SK-N-SH treated with all-trans-retinoic acid at 6 μM for 48 hours (cell line): Measurements from ENCODE around the gene AGL.

Experiments used
- ATAC-seq: fragments of 200-7000 bp; cut with Tn5 transposase; 3 replicates; pipeline ENCODE4 v1.9.1; 2020; ENCODE audit warnings: mild to moderate bottlenecking, moderate library complexity
- ARNTL ChIP-seq: fragments of 450-650 bp; formaldehyde crosslinking; IDR thresholded peaks from 2 replicates; pipeline ENCODE4 v1.5.0; 2020; ENCODE audit warnings: low read depth, mild to moderate bottlenecking, moderate library complexity, borderline replicate concordance
- BACH2 ChIP-seq: fragments of 250-450 bp; sonication (Bioruptor Pico); IDR thresholded peaks from 2 replicates; pipeline ENCODE4 v1.9.0; 2021; ENCODE audit warnings: mild to moderate bottlenecking, borderline replicate concordance
- CREB5 ChIP-seq: fragments of 250-450 bp; sonication (Bioruptor Pico); IDR thresholded peaks from 2 replicates; pipeline ENCODE4 v1.5.1; 2020; ENCODE audit warnings: low read depth, mild to moderate bottlenecking, moderate library complexity
- CSDC2 ChIP-seq: fragments of 250-450 bp; sonication (Bioruptor Pico); IDR thresholded peaks from 2 replicates; pipeline ENCODE4 v1.5.0; 2020; ENCODE audit warnings: mild to moderate bottlenecking, moderate library complexity
- ESRRG ChIP-seq: fragments of 250-450 bp; sonication (Bioruptor Pico); IDR thresholded peaks from 2 replicates; pipeline ENCODE4 v1.6.1; 2021; ENCODE audit warnings: mild to moderate bottlenecking
- GLIS3 ChIP-seq: fragments of 250-450 bp; sonication (Bioruptor Pico); IDR thresholded peaks from 2 replicates; pipeline ENCODE4 v1.5.0; 2020; ENCODE audit warnings: mild to moderate bottlenecking, moderate library complexity
- ISL1 ChIP-seq: fragments of 250-450 bp; sonication (Bioruptor Pico); IDR thresholded peaks from 2 replicates; pipeline ENCODE4 v2.1.2; 2022; ENCODE audit warnings: mild to moderate bottlenecking, moderate library complexity
- OSR1 ChIP-seq: fragments of 250-450 bp; sonication (Bioruptor Pico); IDR thresholded peaks from 2 replicates; pipeline ENCODE4 v1.8.0; 2022; ENCODE audit warnings: moderate library complexity, mild to moderate bottlenecking, inconsistent platforms
- POU6F1 ChIP-seq: fragments of 250-450 bp; sonication (Bioruptor Pico); IDR thresholded peaks from 2 replicates; pipeline ENCODE4 v1.8.0; 2021; ENCODE audit warnings: low read depth, mild to moderate bottlenecking, moderate library complexity, borderline replicate concordance
- PPARA ChIP-seq: fragments of 250-450 bp; sonication (Bioruptor Pico); IDR thresholded peaks from 2 replicates; pipeline ENCODE4 v1.5.0; 2020; ENCODE audit warnings: mild to moderate bottlenecking, borderline replicate concordance
- RARB ChIP-seq: fragments of 250-450 bp; sonication (Bioruptor Pico); IDR thresholded peaks from 2 replicates; pipeline ENCODE4 v1.8.0; 2021; ENCODE audit warnings: mild to moderate bottlenecking, moderate library complexity
- SNAI2 ChIP-seq: fragments of 250-450 bp; sonication (Bioruptor Pico); IDR thresholded peaks from 2 replicates; pipeline ENCODE4 v1.5.0; 2020; ENCODE audit warnings: mild to moderate bottlenecking, moderate library complexity
- TOX ChIP-seq: fragments of 250-450 bp; sonication (Bioruptor Pico); IDR thresholded peaks from 2 replicates; pipeline ENCODE4 v1.8.0; 2021; ENCODE audit warnings: mild to moderate bottlenecking, moderate library complexity, borderline replicate concordance
- TSHZ2 ChIP-seq: fragments of 250-450 bp; sonication (Bioruptor Pico); IDR thresholded peaks from 2 replicates; pipeline ENCODE4 v1.5.0; 2020; ENCODE audit warnings: mild to moderate bottlenecking, moderate library complexity
- ZC3H10 ChIP-seq: fragments of 250-450 bp; sonication (Bioruptor Pico); IDR thresholded peaks from 2 replicates; pipeline ENCODE4 v1.5.1; 2021; ENCODE audit warnings: mild to moderate bottlenecking, moderate library complexity
- ZFP3 ChIP-seq: fragments of 250-450 bp; sonication (Bioruptor Pico); IDR thresholded peaks from 2 replicates; pipeline ENCODE4 v1.5.0; 2020; ENCODE audit warnings: mild to moderate bottlenecking, moderate library complexity
- ZFP30 ChIP-seq: fragments of 450-650 bp; formaldehyde crosslinking; IDR thresholded peaks from 2 replicates; pipeline ENCODE4 v1.5.0; 2022; ENCODE audit warnings: mild to moderate bottlenecking, moderate library complexity
- ZNF565 ChIP-seq: fragments of 450-650 bp; formaldehyde crosslinking; conservative IDR thresholded peaks from 2 replicates; pipeline ENCODE4 v1.5.0; 2020; ENCODE audit warnings: low read depth, mild to moderate bottlenecking, moderate library complexity
- ZNF8 ChIP-seq: fragments of 450-650 bp; formaldehyde crosslinking; IDR thresholded peaks from 2 replicates; pipeline ENCODE4 v1.5.0; 2020; ENCODE audit warnings: mild to moderate bottlenecking, moderate library complexity
- TF ChIP-seq, protein P1 (sequence below): fragments of 250-450 bp; sonication (Bioruptor Pico); IDR thresholded peaks from 2 replicates; pipeline ENCODE4 v1.5.1; 2021; ENCODE audit warnings: mild to moderate bottlenecking, moderate library complexity
- TF ChIP-seq, protein P2 (sequence below): fragments of 250-450 bp; sonication (Bioruptor Pico); IDR thresholded peaks from 2 replicates; pipeline ENCODE4 v1.8.0; 2020; ENCODE audit warnings: mild to moderate bottlenecking, moderate library complexity, borderline replicate concordance

AGL gene

DNA sequence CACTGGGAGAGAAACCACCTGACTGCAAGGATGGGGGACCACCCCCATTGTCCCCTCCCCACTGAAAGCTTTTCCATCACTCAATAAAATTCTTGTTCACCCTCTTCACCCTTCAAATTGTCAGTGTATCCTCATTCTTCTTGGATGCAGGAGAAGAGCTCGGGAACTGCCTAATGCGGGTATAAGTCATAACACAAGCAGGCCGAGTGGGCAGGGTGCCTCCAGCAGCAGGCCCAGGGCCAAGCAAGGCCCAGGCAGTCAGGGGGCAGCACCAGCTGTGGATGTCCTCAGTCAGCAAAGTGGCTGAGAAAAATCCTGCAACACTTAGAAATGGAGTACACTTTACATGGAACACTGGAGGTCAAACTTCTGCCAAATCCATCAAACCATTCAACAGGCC is 85.9 kb downstream of the AGL start:
- ATAC-seq: no peak
- TF ChIP-seq, protein P1, sequence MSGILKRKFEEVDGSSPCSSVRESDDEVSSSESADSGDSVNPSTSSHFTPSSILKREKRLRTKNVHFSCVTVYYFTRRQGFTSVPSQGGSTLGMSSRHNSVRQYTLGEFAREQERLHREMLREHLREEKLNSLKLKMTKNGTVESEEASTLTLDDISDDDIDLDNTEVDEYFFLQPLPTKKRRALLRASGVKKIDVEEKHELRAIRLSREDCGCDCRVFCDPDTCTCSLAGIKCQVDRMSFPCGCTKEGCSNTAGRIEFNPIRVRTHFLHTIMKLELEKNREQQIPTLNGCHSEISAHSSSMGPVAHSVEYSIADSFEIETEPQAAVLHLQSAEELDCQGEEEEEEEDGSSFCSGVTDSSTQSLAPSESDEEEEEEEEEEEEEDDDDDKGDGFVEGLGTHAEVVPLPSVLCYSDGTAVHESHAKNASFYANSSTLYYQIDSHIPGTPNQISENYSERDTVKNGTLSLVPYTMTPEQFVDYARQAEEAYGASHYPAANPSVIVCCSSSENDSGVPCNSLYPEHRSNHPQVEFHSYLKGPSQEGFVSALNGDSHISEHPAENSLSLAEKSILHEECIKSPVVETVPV: no peak
- TF ChIP-seq, all 23 proteins: peak for 0

DNA sequence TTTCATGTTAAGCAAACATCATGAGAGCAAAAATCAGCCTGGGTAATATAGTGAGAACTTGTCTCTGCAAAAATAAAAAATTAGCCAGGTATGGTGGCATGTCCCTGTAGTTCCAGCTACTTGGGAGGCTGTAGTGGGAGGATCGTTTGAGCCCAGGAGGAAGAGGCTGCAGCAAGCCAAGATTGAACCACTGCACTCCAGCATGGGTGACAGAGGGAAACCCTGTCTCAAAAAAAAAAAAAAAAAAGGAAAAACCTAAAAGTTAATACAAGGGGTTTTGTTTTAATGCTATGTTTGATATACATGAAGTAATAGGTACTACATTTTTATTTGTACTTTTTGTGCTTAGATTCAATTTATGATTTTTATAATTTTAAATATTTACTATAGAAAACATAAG is 92.6 kb downstream of the AGL start:
- no peak for TF ChIP-seq PPARA (CRISPR knock-in tag)
- TF ChIP-seq BACH2 (CRISPR knock-in tag): no peak
- no peak for TF ChIP-seq POU6F1 (CRISPR knock-in tag)
- no peak for TF ChIP-seq ZFP30
- TF ChIP-seq ZC3H10 (CRISPR knock-in tag): no peak
- TF ChIP-seq ISL1: no peak
- no peak for TF ChIP-seq TSHZ2 (CRISPR knock-in tag)
- no peak for TF ChIP-seq ZNF565 (CRISPR knock-in tag)
- TF ChIP-seq, protein P1: no peak
- no peak for TF ChIP-seq ZFP3 (CRISPR knock-in tag)
- TF ChIP-seq GLIS3: no peak
- TF ChIP-seq, protein P2, sequence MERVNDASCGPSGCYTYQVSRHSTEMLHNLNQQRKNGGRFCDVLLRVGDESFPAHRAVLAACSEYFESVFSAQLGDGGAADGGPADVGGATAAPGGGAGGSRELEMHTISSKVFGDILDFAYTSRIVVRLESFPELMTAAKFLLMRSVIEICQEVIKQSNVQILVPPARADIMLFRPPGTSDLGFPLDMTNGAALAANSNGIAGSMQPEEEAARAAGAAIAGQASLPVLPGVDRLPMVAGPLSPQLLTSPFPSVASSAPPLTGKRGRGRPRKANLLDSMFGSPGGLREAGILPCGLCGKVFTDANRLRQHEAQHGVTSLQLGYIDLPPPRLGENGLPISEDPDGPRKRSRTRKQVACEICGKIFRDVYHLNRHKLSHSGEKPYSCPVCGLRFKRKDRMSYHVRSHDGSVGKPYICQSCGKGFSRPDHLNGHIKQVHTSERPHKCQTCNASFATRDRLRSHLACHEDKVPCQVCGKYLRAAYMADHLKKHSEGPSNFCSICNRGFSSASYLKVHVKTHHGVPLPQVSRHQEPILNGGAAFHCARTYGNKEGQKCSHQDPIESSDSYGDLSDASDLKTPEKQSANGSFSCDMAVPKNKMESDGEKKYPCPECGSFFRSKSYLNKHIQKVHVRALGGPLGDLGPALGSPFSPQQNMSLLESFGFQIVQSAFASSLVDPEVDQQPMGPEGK (CRISPR knock-in tag): no peak
- TF ChIP-seq ZNF8 (CRISPR knock-in tag): no peak
- TF ChIP-seq CSDC2 (CRISPR knock-in tag): no peak
- TF ChIP-seq ARNTL (CRISPR knock-in tag): no peak
- no peak for TF ChIP-seq SNAI2 (CRISPR knock-in tag)
- TF ChIP-seq TOX (CRISPR knock-in tag): no peak
- TF ChIP-seq ESRRG: no peak
- no peak for ATAC-seq

- peak; percentile 51 for ATAC-seq
- TF ChIP-seq CSDC2 (CRISPR knock-in tag) (no peak), ISL1 (peak; percentile 44; the same call in 1 of the 2 replicates)
Observed at GRCh38 chr1:99943223-99943794, 93.1 kb downstream of the AGL start.

DNA sequence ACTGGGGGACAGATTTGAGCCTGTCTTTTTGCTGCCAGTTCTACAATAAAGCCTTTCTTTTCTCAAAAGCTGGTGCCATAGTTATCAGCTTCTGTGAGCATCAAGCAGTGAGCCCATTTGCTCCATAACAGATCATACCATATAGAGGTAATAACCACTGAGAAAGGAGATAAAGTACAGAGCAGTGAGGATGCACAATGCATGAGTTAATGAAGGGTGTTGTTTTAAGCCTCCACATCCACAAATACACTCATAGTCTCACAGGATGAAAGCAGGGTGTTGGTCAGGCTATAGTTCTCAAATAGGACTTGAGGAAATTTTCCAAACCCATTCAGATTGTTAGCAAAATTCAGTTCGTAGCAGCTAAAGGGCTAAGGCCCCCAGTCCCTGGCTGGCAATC is 94.0 kb downstream of the AGL start:
- ATAC-seq: no peak
- TF ChIP-seq CSDC2 (CRISPR knock-in tag) (no peak), POU6F1 (CRISPR knock-in tag) (no peak), GLIS3 (no peak), OSR1 (no peak), RARB (CRISPR knock-in tag) (no peak), ARNTL (CRISPR knock-in tag) (no peak), CREB5 (CRISPR knock-in tag) (no peak), BACH2 (CRISPR knock-in tag) (no peak), ZNF565 (CRISPR knock-in tag) (no peak), ISL1 (no peak), TOX (CRISPR knock-in tag) (no peak), ZNF8 (CRISPR knock-in tag) (no peak), ESRRG (no peak), ZFP30 (no peak)
- TF ChIP-seq, protein P1: no peak
